Fibroblast of skin of left quadriceps (primary cell): ENCODE measurements around the gene ZNF506.
"Not testable (repeated sequence)": the region's sequence is repeated elsewhere in the genome, so short reads cannot be mapped to it uniquely, and the experiment has no call there.

ENCODE experiments used
- DNase-seq, 2 experiments: peaks; one replicate each; pipeline ENCODE4 v3.0.0-alpha.2; 2013; ENCODE audit warnings: low read depth in 2 of 2

The ZNF506 gene

DNA sequence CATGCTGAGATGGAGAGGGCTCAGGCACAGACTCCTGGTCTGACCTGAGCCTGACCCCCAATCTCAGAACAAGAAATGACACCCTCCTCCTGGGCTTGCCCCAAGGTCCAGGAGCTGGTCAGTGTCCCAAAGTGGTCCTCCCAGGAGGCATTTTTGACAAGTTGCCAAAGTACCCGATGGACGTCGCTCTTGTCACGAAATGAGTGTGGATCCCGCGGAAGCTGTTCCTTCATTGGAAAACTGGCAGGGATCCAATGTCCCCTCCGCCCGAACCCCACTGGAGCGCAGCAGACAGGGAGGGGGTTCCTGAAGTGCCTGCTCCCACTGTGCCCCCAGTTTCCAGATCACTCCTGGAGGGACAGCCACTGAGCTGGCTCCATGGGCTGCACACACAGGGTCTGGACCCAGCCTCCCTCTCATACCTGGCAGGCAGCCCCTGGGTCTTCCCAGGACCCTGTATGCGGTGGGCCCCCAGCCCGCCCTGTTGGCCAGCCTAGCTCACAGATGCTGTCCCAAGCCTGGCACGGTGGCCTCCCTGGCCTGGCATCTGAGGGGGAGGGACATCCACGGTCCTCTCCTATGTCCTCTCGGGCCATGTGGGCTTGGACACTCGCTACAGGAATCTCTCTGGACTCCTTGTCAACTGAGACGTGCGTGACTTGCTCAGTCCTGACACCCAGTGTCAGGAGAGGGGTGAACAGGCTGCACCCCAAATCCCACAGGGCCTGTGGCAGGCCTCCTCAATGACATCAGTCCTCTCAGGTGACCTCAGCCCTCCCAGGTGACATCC is 75.9 kb downstream of the ZNF506 start:
- no peak for DNase-seq

DNA sequence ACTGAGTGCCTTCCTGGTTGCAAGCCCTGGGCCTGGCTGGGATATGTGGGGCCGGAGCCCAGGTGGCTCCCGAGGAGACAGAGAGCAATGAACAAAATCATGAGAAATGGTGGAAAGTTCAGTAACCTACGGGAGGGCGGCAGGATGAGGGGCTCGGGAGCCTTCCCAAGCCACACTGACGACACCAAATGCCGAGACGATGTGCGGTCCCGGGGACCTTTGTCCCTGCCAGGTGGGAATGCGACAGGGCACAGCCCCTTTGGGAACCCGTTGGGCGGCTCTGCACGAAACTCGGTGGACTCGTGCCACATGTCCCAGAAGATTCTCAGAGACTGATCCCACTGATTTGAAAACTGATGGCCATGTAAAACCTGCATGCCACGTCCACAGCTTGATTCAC is 76.9 kb downstream of the ZNF506 start:
- no peak for DNase-seq

DNA sequence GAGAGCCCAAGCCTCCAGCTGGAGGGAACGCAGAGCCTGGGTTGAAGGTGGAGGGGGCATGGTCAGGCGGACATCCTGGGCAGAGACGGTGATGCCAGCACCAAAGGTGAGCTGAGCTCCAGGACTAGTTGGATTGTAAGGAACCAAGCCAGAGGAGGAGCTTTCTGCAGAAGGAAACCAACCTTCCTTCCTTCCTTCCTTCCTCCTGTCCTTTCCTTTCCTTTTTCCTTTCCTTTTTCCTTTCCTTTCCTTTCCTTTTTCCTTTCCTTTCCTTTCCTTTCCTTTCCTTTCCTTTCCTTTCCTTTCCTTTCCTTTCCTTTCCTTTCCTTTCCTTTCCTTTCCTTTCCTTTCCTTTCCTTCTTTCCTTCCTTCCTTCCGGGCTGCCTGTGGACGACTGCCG is 77.6 kb downstream of the ZNF506 start:
- DNase-seq, result not testable (repeated sequence)

DNA sequence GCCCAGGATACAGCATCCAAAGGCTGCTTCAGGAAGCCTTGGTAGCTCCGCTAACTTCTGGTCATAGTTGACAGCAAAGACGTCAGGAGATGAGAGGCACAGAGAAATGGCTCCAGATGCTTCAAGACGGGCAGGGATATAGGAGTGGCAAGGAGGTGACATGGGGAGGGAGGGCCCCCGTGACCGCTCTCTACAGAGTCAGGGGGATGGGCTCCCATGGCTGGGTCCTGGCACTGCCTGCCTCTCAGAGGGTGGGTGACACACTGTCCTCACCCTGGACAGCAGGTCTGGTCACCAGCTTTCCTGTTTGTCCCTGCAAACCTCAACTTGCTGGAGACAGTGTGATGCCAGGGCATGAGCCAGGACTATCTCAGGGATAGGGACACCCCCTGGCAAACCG is 78.4 kb downstream of the ZNF506 start:
- no peak for DNase-seq

DNA sequence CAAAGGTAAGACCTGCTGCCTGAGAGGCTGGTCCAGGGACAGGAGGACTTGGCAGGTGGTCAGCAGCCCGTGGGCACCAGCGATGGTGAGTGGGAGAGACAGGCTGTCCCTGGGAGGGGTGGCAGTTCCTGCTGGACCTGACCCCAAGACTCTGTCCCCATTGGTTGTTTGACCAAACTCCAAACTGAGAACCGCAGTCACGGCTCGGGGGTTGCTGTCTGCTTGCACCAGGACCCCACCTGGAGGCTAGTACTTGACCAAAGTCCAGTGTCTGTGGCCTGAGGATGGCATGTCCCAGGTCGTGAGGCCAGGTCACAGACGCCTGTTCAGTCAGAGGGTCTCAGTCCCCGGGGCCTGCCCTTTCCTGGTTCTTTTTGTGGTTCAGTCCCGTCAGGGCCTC is 78.8 kb downstream of the ZNF506 start:
- DNase-seq, result no peak
